K562 (cell line): ENCODE measurements around the gene AHCYL2. TPM values are rescaled to one million over a fixed set of nuclear protein-coding genes. Genes with fewer than 3 reads are reported as not detected.

Experiments
- CREB3 ChIP-seq: fragments of 450-650 bp; conservative IDR thresholded peaks from 2 replicates; pipeline ENCODE4 v1.6.1; 2016; ENCODE audit warnings: missing genetic modification characterization, low read depth, mild to moderate bottlenecking, missing compliant biosample characterization, moderate library complexity
- DACH1 ChIP-seq: fragments of 450-650 bp; IDR thresholded peaks from 2 replicates; pipeline ENCODE4 v1.6.1; 2018; ENCODE audit not compliant: partially characterized antibody
- E2F3 ChIP-seq: fragments of 250-450 bp; sonication (Bioruptor Pico); IDR thresholded peaks from 2 replicates; pipeline ENCODE4 v1.4.0; 2020; ENCODE audit warnings: mild to moderate bottlenecking
- ETV6 ChIP-seq, 3 experiments: fragments of 150-350 bp in 1 of 3; sonication (generic) in 1 of 3; formaldehyde crosslinking in 1 of 3; IDR thresholded peaks; 2 replicates each; pipeline versions ENCODE4 v1.6.1 to v1.8.0; 2014 to 2022; ENCODE audit warnings: borderline replicate concordance in 2 of 3, low read depth in 2 of 3, antibody characterized with exemption in 1 of 3, low read length in 1 of 3, mild to moderate bottlenecking in 1 of 3, missing genetic modification reagents in 1 of 3
- FOXK1 ChIP-seq: sonication (generic); formaldehyde crosslinking; IDR thresholded peaks from 2 replicates; pipeline ENCODE4 v1.8.0; 2022; ENCODE audit warnings: missing genetic modification reagents, mild to moderate bottlenecking, borderline replicate concordance
- GABPB2 ChIP-seq: fragments of 250-450 bp; sonication (Bioruptor Pico); conservative IDR thresholded peaks from 2 replicates; pipeline ENCODE4 v1.5.1; 2021; ENCODE audit warnings: mild to moderate bottlenecking
- HNRNPK ChIP-seq: fragments of 200-400 bp; formaldehyde crosslinking; IDR thresholded peaks from one replicate; pipeline ENCODE4 v1.6.1; 2018; ENCODE audit warnings: mild to moderate bottlenecking, low read depth, low read length; ENCODE audit not compliant: poor library complexity, severe bottlenecking
- KDM1A ChIP-seq, 2 experiments: fragments of 450-650 bp; IDR thresholded peaks; 2 replicates each; pipeline ENCODE4 v1.6.1; 2016; ENCODE audit warnings: mild to moderate bottlenecking in 2 of 2
- KLF16 ChIP-seq: IDR thresholded peaks from 2 replicates; pipeline ENCODE4 v1.6.1; 2016; ENCODE audit warnings: antibody characterized with exemption
- MCM2 ChIP-seq: fragments of 450-650 bp; IDR thresholded peaks from 2 replicates; pipeline ENCODE4 v1.6.1; 2017; ENCODE audit warnings: low read depth, mild to moderate bottlenecking
- NFATC3 ChIP-seq: fragments of 450-650 bp; IDR thresholded peaks from 2 replicates; pipeline ENCODE4 v1.6.1; 2017; ENCODE audit warnings: mild to moderate bottlenecking
- NR1H2 ChIP-seq: sonication (generic); formaldehyde crosslinking; IDR thresholded peaks from 2 replicates; pipeline ENCODE4 v1.4.0; 2020; ENCODE audit warnings: mild to moderate bottlenecking, missing genetic modification reagents
- RHOXF2B ChIP-seq: fragments of 250-450 bp; sonication (Bioruptor Pico); conservative IDR thresholded peaks from 2 replicates; pipeline ENCODE4 v1.5.1; 2021
- SAP30 ChIP-seq: fragments of 200-600 bp; sonication (generic); IDR thresholded peaks from 2 replicates; pipeline ENCODE4 v1.6.1; 2012; ENCODE audit warnings: borderline replicate concordance, low read depth, mild to moderate bottlenecking, moderate library complexity, low read length, control low read depth, inconsistent platforms; ENCODE audit not compliant: insufficient read depth, poor library complexity, severe bottlenecking
- SIN3B ChIP-seq: fragments of 450-650 bp; IDR thresholded peaks from 2 replicates; pipeline ENCODE4 v1.6.1; 2017; ENCODE audit warnings: low read depth, mild to moderate bottlenecking, moderate library complexity
- SP2 ChIP-seq: IDR thresholded peaks from 2 replicates; pipeline ENCODE4 v1.6.1; 2011; ENCODE audit warnings: mild to moderate bottlenecking, low read depth, low read length, moderate library complexity; ENCODE audit not compliant: poor library complexity, severe bottlenecking; ENCODE audit errors: extremely low read depth
- TAF15 ChIP-seq: fragments of 200-400 bp; formaldehyde crosslinking; IDR thresholded peaks from 2 replicates; pipeline ENCODE4 v1.6.1; 2017; ENCODE audit warnings: mild to moderate bottlenecking, low read depth, low read length, moderate library complexity
- TFAP4 ChIP-seq: sonication (generic); formaldehyde crosslinking; IDR thresholded peaks from 2 replicates; pipeline ENCODE4 v1.8.0; 2022; ENCODE audit warnings: missing genetic modification reagents, mild to moderate bottlenecking, moderate library complexity, borderline replicate concordance
- TRIM24 ChIP-seq, 2 experiments: fragments of 450-650 bp; IDR thresholded peaks; 2 replicates each; pipeline ENCODE4 v1.6.1; 2016
- YBX1 ChIP-seq: fragments of 450-650 bp; IDR thresholded peaks from 2 replicates; pipeline ENCODE4 v1.7.1; 2016; ENCODE audit warnings: mild to moderate bottlenecking
- ZFP36 ChIP-seq: fragments of 150-350 bp; IDR thresholded peaks from 2 replicates; pipeline ENCODE4 v1.6.1; 2018; ENCODE audit warnings: low read length, low read depth; ENCODE audit not compliant: partially characterized antibody
- ZNF239 ChIP-seq: fragments of 250-450 bp; sonication (Bioruptor Pico); IDR thresholded peaks from 2 replicates; pipeline ENCODE4 v1.4.0; 2020; ENCODE audit warnings: mild to moderate bottlenecking
- ZNF395 ChIP-seq: fragments of 200-800 bp; sonication (Bioruptor generic); IDR thresholded peaks from 2 replicates; pipeline ENCODE4 v1.6.1; 2017; ENCODE audit warnings: missing genetic modification characterization, missing compliant biosample characterization
- ZNF77 ChIP-seq: fragments of 250-450 bp; sonication (Bioruptor Pico); IDR thresholded peaks from 2 replicates; pipeline ENCODE4 v1.5.0; 2020
- polyA plus RNA-seq, 8 experiments: library from polyadenylated mRNA; depleted of rRNA in 4 of 8; stranded (reverse) in 5 of 8; unstranded in 3 of 8; fragments of >200 nt; fragmentation: Nextera tagmentation in 2 of 8; fragmentation: Illumina TruSeq in 1 of 8; extraction: Ambion mirVana in 2 of 8; extraction: Trizol in 1 of 8; gene quantifications; 2 replicates each; pipeline versions ENCODE4 v1.2.1 to v1.2.3, GENCODE V29; 2011 to 2014; ENCODE audit warnings: inconsistent platforms in 1 of 8, missing spikeins in 1 of 8
- total RNA-seq, 7 experiments: library from RNA; depleted of rRNA in 6 of 7; stranded (reverse); fragments of >200 nt in 6 of 7; fragmentation: Illumina TruSeq in 2 of 7; extraction: Trizol in 2 of 7; gene quantifications; 2 replicates each; pipeline versions ENCODE4 v1.2.1 to v1.2.3, GENCODE V29; 2011 to 2021; ENCODE audit warnings: low replicate concordance in 1 of 7

The AHCYL2 gene
- total and polyA plus RNA-seq, 9 of the 15 experiments (the other 6 are each of a cell fraction or from before 2014, with no cell fraction given) = 0.93 to 10.5 (median 5.2) TPM

GRCh38 chr7:129433847-129434674 lies 209.2 kb downstream of the AHCYL2 start, which contains the start of gene STRIP2 (continued):
- TF ChIP-seq GABPB2 = no peak
- peak; percentile 65 for TF ChIP-seq SAP30
- peak; percentile 10 for TF ChIP-seq DACH1
- no peak for TF ChIP-seq NFATC3
- TF ChIP-seq TAF15 = no peak
- no peak for TF ChIP-seq ZNF239 (CRISPR knock-in tag)
- peak; percentile 51; the same call in 1 of the 2 replicates for TF ChIP-seq SIN3B
- TF ChIP-seq CREB3 (tag) = no peak
- TF ChIP-seq TFAP4 (CRISPR knock-in tag) = peak; percentile 58; the same call in 1 of the 2 replicates
- no peak for TF ChIP-seq YBX1
- no peak; a peak in 2 of 4 replicates for TF ChIP-seq KDM1A (IDR thresholded peaks at IDR 0.05)
- peak; percentile 58; the same call in 1 of the 2 replicates for TF ChIP-seq ZNF395 (CRISPR knock-in tag)
- peak; percentile 98 for TF ChIP-seq NR1H2
- no peak for TF ChIP-seq MCM2
- TF ChIP-seq HNRNPK = peak; percentile 18
- no peak for TF ChIP-seq ZFP36
- peak; percentile 55 for TF ChIP-seq SP2
- TF ChIP-seq RHOXF2B (CRISPR knock-in tag) = no peak
- TF ChIP-seq TRIM24 (IDR thresholded peaks at IDR 0.05) = no peak
- peak; percentile 80; the same call in 1 of the 2 replicates for TF ChIP-seq E2F3
- TF ChIP-seq KLF16 = no peak
- no peak for TF ChIP-seq ZNF77
- no peak for TF ChIP-seq ETV6 (IDR thresholded peaks at IDR 0.05; ENCODE audit: borderline replicate concordance in 1 of 2, low read depth in 2 of 2, low read length in 1 of 2)
- no peak for TF ChIP-seq ETV6 (CRISPR knock-in tag; IDR thresholded peaks at IDR 0.05; ENCODE audit: borderline replicate concordance)
- no peak; the same call in 1 of the 2 replicates for TF ChIP-seq FOXK1 (CRISPR knock-in tag)
